Fibroblast of villous mesenchyme (primary cell): ENCODE results near the gene GVQW3. TPM values are rescaled to one million over a fixed set of nuclear protein-coding genes. Genes with fewer than 3 reads are reported as not detected.
"Not testable (repeated sequence)": the region's sequence is repeated elsewhere in the genome, so short reads cannot be mapped to it uniquely, and the experiment has no call there.

Source experiments
- DNase-seq: peaks from one replicate; pipeline ENCODE4 v3.0.0-alpha.2; 2010; ENCODE audit warnings: low read depth
- H3K4me3 ChIP-seq: 2 replicates; pipeline ENCODE4 v1.5.1; 2011; ENCODE audit warnings: low read depth, mild to moderate bottlenecking, low read length
- CTCF ChIP-seq: IDR thresholded peaks from 2 replicates; pipeline ENCODE4 v1.5.1; 2012; ENCODE audit warnings: low read depth, mild to moderate bottlenecking, low read length; ENCODE audit not compliant: insufficient read depth
- total RNA-seq: library from RNA; depleted of rRNA; stranded (reverse); fragments of >200 nt; gene quantifications from 2 replicates; pipeline ENCODE4 v1.2.3, GENCODE V29; 2012

The GVQW3 gene
- total RNA-seq, 1 donor = 1.7 TPM

GRCh38 chr11:76392870-76393269 is 11.7 kb downstream of the GVQW3 start:
- no peak overlapping the region for H3K4me3 ChIP-seq
- TF ChIP-seq CTCF = no peak
- no peak for DNase-seq

DNA sequence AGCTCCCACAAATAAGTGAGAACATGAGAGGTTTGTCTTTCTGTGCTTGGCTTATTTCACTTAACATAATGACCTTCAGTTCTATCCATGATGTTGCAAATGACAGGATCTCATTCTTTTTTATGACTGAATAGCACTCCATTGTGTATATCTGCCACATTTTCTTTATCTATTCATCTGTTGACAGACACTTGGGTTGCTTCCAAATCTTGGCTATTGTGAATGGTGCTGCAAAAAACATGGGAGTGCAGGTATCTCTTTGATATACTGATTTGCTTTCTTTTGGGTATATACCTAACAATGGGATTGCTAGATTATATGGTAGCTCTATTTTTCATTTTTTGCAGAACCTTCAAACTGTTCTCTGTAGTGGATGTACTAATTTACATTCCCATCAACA is 13.3 kb downstream of the GVQW3 start:
- no peak for DNase-seq
- no peak overlapping the region for H3K4me3 ChIP-seq
- TF ChIP-seq CTCF = no peak

- DNase-seq = no peak
- H3K4me3 ChIP-seq = no peak overlapping the region
- no peak for TF ChIP-seq CTCF
Observed at GRCh38 chr11:76395296-76395695, 14.2 kb downstream of the GVQW3 start.

DNA sequence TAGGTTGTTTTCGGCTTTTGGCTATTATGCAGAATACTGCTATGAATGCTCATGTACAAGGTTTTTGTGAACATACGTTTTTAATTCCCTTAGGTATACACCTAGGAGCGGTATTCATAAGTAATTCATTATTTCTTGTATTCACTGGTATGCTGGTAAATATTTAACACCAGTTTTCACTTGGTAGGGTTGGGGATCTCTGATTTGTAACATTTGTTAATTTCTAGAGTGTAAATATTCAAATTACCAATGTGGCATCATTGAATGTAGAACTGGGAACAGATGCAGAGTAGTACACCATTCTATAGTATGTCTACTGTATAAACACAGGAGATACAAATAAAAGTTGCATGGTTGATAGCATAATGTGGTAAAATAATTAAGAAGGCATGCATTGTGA is 16.3 kb downstream of the GVQW3 start:
- no peak for TF ChIP-seq CTCF
- DNase-seq = no peak
- H3K4me3 ChIP-seq = no peak overlapping the region

DNA sequence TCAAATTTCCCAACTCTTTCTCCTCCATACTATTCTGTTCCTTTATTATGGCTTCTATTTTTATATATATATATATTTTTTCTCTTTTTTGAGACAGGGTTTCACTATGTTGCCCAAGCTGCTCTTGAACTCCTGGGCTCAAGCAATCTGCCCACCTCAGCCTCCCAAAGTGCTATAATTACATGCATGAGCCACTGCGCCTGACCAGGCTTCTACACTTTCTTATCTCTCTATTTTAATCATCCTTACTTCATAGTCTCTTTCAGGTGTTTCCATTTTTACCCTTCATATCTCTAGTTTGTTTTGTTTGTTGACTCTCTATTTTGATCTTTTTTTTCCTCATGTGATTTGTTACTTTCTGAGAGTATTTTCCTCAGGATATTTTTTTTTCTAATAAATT is 19.8 kb downstream of the GVQW3 start:
- no peak for TF ChIP-seq CTCF
- DNase-seq = no peak
- H3K4me3 ChIP-seq = no peak overlapping the region

- not testable (repeated sequence) for DNase-seq, H3K4me3 ChIP-seq
Observed at GRCh38 chr11:76401484-76401883, 20.4 kb downstream of the GVQW3 start.

GRCh38 chr11:76406359-76406758 is 25.2 kb downstream of the GVQW3 start:
- TF ChIP-seq CTCF = no peak

More at GRCh38 chr11:76406359-76406758, 25.2 kb downstream of the GVQW3 start:
- H3K4me3 ChIP-seq = no peak overlapping the region
- DNase-seq = no peak
